OCI-LY7 (cell line): ENCODE results near the gene METTL25B. TPM values are rescaled to one million over a fixed set of nuclear protein-coding genes. Genes with fewer than 3 reads are reported as not detected.

ENCODE experiments used
- BruUV-seq: library from RNA; stranded (reverse); fragments of 400-500 nt; replicated peaks from 2 replicates; lab custom pipeline; 2021; lab: Mats Ljungman, UMichigan
- CTCF ChIA-PET: fragments of 300-600 bp; sonication (Branson Sonifier 250); formaldehyde crosslinking; loops from one replicate; lab custom pipeline; 2022; ENCODE audit warnings: antibody characterized with exemption; ENCODE audit not compliant: unreplicated experiment; lab: Charles Lee
- POLR2A ChIA-PET: fragments of 300-600 bp; sonication (Branson Sonifier 250); formaldehyde crosslinking; loops from one replicate; lab custom pipeline; 2022; ENCODE audit warnings: antibody characterized with exemption; lab: Charles Lee
- DNase-seq: peaks from one replicate; pipeline ENCODE4 v3.0.0-alpha.2; 2015; ENCODE audit warnings: low spot score
- H2AFZ ChIP-seq: fragments of 200-600 bp; sonication (generic), shearing (Covaris generic); 2 replicates; pipeline ENCODE4 v1.6.1; 2014; ENCODE audit warnings: mild to moderate bottlenecking, antibody characterized with exemption, low read length, moderate library complexity
- H3K27ac ChIP-seq: fragments of 200-600 bp; sonication (generic); 2 replicates; pipeline ENCODE4 v1.5.1; 2014; ENCODE audit warnings: mixed run types, low read depth, mild to moderate bottlenecking, moderate library complexity, low read length, inconsistent platforms; ENCODE audit not compliant: poor library complexity, severe bottlenecking
- H3K36me3 ChIP-seq: fragments of 200-600 bp; sonication (generic); 2 replicates; pipeline ENCODE4 v1.6.1; 2014; ENCODE audit warnings: mild to moderate bottlenecking, antibody characterized with exemption, low read length, moderate library complexity, mixed read lengths; ENCODE audit not compliant: insufficient read depth
- H3K4me1 ChIP-seq: fragments of 200-600 bp; sonication (generic); 2 replicates; pipeline ENCODE4 v1.5.1; 2014; ENCODE audit warnings: mild to moderate bottlenecking, low read length; ENCODE audit not compliant: insufficient read depth, poor library complexity, severe bottlenecking
- H3K4me2 ChIP-seq: fragments of 200-600 bp; sonication (generic); 2 replicates; pipeline ENCODE4 v1.6.1; 2014; ENCODE audit warnings: mild to moderate bottlenecking, low read length
- H3K4me3 ChIP-seq: fragments of 200-600 bp; sonication (generic); 2 replicates; pipeline ENCODE4 v1.5.1; 2014; ENCODE audit warnings: mild to moderate bottlenecking, low read depth, low read length; ENCODE audit not compliant: poor library complexity, severe bottlenecking
- H3K79me2 ChIP-seq: fragments of 200-600 bp; sonication (generic); 2 replicates; pipeline ENCODE4 v1.6.1; 2016; ENCODE audit warnings: low read depth, mild to moderate bottlenecking, low read length, moderate library complexity, mixed read lengths; ENCODE audit not compliant: insufficient read depth
- H3K9me2 ChIP-seq: fragments of 200-600 bp; sonication (generic); 2 replicates; pipeline ENCODE4 v1.6.1; 2016; ENCODE audit warnings: mild to moderate bottlenecking, low read length, mixed read lengths; ENCODE audit not compliant: insufficient read depth
- H3K9me3 ChIP-seq: fragments of 200-600 bp; sonication (generic); 2 replicates; pipeline ENCODE4 v1.6.1; 2014; ENCODE audit warnings: mild to moderate bottlenecking, mixed run types, low read length, mixed read lengths
- H4K20me1 ChIP-seq: fragments of 200-600 bp; sonication (generic); 2 replicates; pipeline ENCODE4 v1.6.1; 2014; ENCODE audit warnings: mild to moderate bottlenecking, antibody characterized with exemption, low read length, moderate library complexity, mixed read lengths; ENCODE audit not compliant: insufficient read depth
- EZH2phosphoT487 ChIP-seq: fragments of 200-600 bp; sonication (generic); IDR thresholded peaks from 2 replicates; pipeline ENCODE4 v1.6.1; 2018; ENCODE audit warnings: low read depth, borderline replicate concordance, mild to moderate bottlenecking, mixed run types, antibody characterized with exemption, low read length, moderate library complexity, mixed read lengths
- intact Hi-C: fragments of 100-400 bp; cut with micrococcal nuclease; formaldehyde crosslinking; loops from one replicate; pipeline ENCODE4 v1.10.0; 2022; ENCODE audit not compliant: unreplicated experiment
- total RNA-seq, 2 experiments: library from RNA; depleted of rRNA in 1 of 2; stranded (reverse); fragments of >200 nt in 1 of 2; shearing (Covaris generic) in 1 of 2; gene quantifications; 2 replicates each; pipeline ENCODE4 v1.2.3, GENCODE V29; 2014 to 2022
- TF ChIP-seq, protein P1 (sequence below): fragments of 200-600 bp; sonication (generic); conservative IDR thresholded peaks from 2 replicates; pipeline ENCODE4 v1.5.1; 2014; ENCODE audit warnings: mild to moderate bottlenecking, antibody characterized with exemption, low read length, moderate library complexity, mixed read lengths

The METTL25B gene
- total RNA-seq, 2 experiments from 2014 or later, result 24.7 to 45.6 TPM

DNA sequence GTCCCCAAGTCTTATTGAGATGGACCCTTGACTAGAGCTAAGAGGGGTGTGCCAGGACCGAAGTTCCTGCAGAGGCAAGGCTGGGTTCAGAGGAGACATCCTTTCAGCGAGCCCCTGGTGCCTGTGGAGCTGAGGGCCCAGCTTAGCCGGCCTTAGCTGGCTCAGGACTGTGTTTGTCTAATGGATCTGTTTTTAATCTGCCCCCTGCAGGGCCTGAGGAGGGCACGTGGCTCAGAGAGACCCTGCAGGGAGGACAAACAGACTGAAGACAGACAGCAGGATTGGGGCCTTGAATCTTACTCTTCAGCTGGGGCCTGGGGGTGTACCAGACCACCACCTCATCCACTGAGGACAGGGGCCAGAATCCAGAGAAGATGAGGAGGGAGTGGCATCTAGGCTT is 24.5 kb upstream of the METTL25B start:
- Histone ChIP-seq H3K9me3 (no peaks in the 10 kb centered on the region), H3K79me2 (no peaks in the 10 kb centered on the region), H3K4me2 (no peak overlapping the region), H3K4me3 (no peak overlapping the region), H3K9me2 (no peaks in the 10 kb centered on the region), H3K36me3 (no peaks in the 10 kb centered on the region), H3K4me1 (peaks cover 17% of the 10 kb centered on the region), H3K27ac (no peak overlapping the region), H4K20me1 (no peaks in the 10 kb centered on the region), H2AFZ (no peak overlapping the region)
- DNase-seq, result no peak
- CTCF ChIA-PET, result interaction anchor here (0.6 kb wide), 1 partner anchor 80 kb away, joined by 3 read pairs; no protein-coding TSS in a partner anchor
- intact Hi-C loops, result no loop called here
- TF ChIP-seq, protein P1, sequence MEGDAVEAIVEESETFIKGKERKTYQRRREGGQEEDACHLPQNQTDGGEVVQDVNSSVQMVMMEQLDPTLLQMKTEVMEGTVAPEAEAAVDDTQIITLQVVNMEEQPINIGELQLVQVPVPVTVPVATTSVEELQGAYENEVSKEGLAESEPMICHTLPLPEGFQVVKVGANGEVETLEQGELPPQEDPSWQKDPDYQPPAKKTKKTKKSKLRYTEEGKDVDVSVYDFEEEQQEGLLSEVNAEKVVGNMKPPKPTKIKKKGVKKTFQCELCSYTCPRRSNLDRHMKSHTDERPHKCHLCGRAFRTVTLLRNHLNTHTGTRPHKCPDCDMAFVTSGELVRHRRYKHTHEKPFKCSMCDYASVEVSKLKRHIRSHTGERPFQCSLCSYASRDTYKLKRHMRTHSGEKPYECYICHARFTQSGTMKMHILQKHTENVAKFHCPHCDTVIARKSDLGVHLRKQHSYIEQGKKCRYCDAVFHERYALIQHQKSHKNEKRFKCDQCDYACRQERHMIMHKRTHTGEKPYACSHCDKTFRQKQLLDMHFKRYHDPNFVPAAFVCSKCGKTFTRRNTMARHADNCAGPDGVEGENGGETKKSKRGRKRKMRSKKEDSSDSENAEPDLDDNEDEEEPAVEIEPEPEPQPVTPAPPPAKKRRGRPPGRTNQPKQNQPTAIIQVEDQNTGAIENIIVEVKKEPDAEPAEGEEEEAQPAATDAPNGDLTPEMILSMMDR, result no peak
- TF ChIP-seq EZH2phosphoT487, result no peak
- POLR2A ChIA-PET, result no interaction called here
- no TSS peak for BruUV-seq

DNA sequence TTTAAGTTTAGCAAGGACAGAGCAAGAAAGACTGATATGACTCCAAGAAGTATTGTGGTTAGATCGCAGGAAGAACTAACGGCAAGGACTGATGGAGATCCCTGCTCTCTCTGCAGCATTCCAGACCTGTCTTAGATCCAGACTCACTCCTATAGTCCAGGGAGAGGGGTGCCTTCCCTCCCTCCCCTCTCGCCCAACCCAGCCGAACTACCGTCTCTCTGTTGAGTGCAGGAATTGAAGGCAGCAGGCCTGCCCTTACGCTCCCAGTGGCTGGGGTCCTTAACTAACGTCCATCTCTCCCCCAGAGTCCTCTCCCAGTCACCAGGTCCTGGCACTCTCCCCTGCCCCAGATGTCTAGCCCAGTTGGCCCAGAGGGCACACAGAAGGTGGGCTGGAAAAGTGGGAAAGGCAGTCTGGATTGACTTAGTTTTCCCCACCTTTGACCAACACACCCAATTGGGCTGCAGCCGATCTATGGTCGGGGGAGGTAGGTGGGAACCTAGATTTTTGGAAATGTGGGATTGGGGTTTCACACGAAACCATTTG is 24.0 kb upstream of the METTL25B start:
- DNase-seq, result no peak
- no TSS peak for BruUV-seq
- Histone ChIP-seq H3K4me1 (peaks cover 17% of the 10 kb centered on the region), H3K36me3 (no peaks in the 10 kb centered on the region), H3K4me2 (no peak overlapping the region), H3K4me3 (no peak overlapping the region), H2AFZ (no peak overlapping the region), H3K79me2 (no peaks in the 10 kb centered on the region), H3K9me2 (no peaks in the 10 kb centered on the region), H3K9me3 (no peaks in the 10 kb centered on the region), H4K20me1 (no peaks in the 10 kb centered on the region), H3K27ac (no peak overlapping the region)
- ChIA-PET CTCF (no interaction called here), POLR2A (no interaction called here)
- intact Hi-C loops, result no loop called here
- TF ChIP-seq, protein P1, result no peak
- no peak for TF ChIP-seq EZH2phosphoT487

DNA sequence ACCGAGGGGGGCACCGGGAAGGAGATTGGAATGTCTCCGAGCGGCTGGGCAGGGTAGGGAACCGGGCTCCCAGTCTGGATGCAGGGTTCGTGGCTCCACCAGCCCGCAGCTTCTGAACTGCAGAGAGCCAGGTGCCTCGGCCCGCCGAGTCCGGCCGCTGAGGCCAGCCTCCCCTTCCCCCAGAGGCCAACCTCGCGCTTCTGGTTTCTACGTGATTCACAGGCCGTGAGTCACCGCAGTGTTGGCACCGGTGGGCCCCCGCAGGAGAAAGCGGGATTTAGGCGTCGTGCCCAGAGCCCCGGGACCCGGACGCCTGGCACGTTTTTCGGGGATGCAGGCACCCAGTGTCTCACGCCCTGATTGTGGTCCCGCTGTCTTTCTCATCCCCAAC is 23.3 kb upstream of the METTL25B start:
- Histone ChIP-seq H2AFZ (no peak overlapping the region), H3K4me1 (peaks cover 17% of the 10 kb centered on the region), H3K9me3 (no peaks in the 10 kb centered on the region), H3K27ac (no peak overlapping the region), H4K20me1 (no peaks in the 10 kb centered on the region), H3K36me3 (no peaks in the 10 kb centered on the region), H3K9me2 (no peaks in the 10 kb centered on the region), H3K79me2 (no peaks in the 10 kb centered on the region), H3K4me2 (no peak overlapping the region), H3K4me3 (no peak overlapping the region)
- CTCF ChIA-PET, result interaction anchor here (2.6 kb wide), 1 partner anchor 16 kb away, joined by 19 read pairs; no protein-coding TSS in a partner anchor
- BruUV-seq, result no TSS peak
- DNase-seq, result no peak
- POLR2A ChIA-PET, result no interaction called here
- intact Hi-C loops, result no loop called here
- TF ChIP-seq EZH2phosphoT487, result no peak
- TF ChIP-seq, protein P1, result no peak
